HG02623 (cell line): ENCODE measurements around the gene LDLRAD3.
"Not testable (repeated sequence)": the region's sequence is repeated elsewhere in the genome, so short reads cannot be mapped to it uniquely, and the experiment has no call there.

Experiments used
- ATAC-seq: cut with Tn5 transposase; IDR thresholded peaks from one replicate; pipeline ENCODE4 v1.9.1; 2021; ENCODE audit warnings: moderate library complexity; ENCODE audit not compliant: unreplicated experiment

Gene LDLRAD3

DNA sequence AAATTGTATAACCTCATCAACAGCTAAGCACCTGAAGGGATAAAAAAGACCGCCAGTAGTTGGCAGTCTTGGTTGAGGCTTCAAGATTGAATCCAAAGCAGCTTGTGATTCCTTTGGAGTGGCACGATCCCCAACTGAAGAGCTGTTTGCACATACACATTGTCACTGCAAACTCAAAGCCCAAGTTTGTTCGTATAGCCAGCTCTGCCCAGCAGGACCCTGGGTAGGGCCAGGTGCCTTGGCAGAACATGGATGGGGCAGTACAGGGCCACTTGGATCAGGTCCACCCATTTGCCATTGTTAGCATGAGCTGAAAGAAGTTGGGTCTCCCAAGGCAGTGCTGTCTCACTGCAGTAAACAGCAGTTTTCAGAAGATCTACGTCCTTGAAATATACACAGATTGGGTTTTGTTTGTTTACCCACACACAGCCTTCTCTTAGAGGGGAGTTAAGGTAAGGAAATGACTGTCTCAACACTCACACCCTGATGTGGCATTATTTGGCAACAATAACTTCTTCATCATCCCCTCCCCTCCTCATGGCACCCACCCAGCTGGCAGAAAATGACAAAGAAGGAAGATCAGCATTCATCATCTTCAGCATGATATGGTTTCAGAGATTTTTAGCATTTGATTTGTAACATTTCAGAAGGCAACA lies 212.4 kb downstream of the LDLRAD3 start:
- no peak for ATAC-seq

DNA sequence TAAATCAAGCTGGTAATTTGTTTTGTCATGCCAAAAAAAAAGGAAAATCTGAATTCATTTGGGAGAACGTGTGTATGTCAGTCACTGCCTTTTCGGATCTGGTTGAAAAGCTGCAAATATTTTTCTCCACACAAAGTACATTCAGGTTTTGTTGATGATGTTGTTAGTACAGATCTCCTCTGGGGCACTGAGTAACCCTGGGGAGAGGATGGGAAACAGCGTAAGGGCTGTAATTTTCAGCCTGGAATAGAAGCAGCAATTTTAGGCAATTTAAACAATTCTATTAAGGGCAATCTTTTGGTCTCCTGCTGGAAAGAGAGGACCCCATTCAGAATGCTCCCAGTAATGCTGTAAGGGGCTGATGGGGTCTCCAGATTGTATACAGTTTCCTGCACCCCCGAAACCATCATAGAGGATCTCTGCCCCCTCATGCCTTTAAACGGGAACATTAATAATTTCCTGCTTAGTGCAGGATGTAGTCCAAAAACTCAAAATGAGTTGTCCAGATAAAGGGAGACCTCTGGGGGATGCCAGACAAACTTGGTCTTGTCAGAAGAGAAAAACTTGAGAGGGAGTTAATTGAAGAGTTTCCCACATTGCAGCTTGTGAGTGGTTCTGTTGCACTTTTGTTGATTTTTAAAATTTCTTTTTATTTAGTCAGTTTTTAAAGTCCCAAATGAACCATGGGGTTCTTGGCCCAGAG lies 213.1 kb downstream of the LDLRAD3 start:
- ATAC-seq = no peak

DNA sequence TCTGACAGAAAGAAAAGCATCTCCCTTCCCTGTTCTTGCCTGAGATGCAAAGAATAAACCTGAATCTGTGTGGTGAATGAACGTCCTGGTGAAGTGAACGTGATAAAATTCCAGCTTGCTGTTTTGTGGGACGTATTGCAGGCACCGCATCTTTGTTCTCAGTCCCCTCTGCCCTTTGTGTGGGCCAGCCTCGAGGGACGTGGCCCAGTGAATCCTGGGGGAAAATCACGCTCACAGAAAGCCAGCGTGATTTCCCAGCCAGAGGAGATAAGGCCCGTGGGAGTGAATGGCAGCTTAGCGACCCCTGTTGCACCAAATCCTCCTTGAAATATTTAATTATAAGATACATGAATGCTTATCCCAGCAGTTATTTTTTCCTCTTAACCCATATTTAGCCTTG lies 216.2 kb downstream of the LDLRAD3 start:
- no peak for ATAC-seq

DNA sequence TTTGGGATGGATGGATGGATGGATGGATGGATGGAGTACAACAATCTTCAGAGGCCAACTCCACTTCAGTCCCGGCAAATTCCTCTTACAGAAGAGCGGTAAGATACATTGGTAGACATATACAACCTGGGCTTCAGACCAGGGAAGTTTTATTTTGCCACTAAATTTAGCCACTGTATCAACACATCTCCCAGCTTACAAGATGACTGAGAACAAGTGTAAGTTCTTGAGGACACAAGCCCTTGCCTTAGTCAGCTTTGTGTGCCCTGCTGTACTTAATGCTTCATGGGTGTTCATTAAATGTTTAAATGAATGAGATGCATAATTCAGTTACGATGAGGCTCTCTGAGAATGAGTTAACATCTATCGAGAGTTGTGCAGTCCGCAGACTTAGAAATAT lies 217.7 kb downstream of the LDLRAD3 start:
- ATAC-seq = no peak

DNA sequence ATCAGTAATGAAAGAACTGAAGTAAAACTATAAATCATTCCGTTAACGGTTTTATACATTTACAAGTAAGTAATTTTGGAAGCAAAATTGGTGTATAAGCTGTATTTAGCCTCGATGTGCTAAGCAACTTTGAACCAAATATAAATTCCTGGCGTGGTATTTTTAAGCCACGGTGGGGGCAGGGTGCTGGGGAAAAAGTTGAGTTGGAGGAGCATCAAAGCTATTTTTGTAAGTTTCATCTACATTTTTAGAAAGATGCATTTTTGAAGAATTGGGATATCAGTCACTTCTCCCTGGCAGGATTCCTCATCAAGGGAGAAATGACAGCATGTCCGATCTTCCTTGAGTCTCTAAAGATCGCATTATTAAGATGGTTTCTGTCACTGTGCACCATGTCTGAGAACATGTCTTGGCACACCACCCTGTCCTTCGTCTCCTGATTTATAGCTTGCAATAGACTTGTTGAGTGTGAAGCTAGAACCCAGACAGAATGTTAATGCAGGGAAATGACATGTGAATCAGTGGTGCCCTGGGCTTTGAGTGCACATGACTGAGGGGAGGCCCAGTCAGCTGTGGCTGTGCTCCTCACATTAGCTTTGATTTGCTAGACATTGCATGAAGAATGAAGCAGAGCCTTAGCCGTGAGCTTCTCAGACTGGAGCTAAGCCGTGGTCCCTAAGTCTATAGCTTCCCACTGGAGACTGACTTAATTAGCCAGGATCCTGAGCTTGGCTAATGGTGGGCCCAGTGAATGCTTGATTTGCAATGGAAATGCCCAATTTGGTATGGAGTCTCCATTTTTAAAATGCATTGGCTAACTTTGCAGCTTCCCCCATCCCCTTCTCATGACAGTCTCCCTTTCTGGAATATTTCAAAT lies 218.4 kb downstream of the LDLRAD3 start:
- no peak for ATAC-seq

DNA sequence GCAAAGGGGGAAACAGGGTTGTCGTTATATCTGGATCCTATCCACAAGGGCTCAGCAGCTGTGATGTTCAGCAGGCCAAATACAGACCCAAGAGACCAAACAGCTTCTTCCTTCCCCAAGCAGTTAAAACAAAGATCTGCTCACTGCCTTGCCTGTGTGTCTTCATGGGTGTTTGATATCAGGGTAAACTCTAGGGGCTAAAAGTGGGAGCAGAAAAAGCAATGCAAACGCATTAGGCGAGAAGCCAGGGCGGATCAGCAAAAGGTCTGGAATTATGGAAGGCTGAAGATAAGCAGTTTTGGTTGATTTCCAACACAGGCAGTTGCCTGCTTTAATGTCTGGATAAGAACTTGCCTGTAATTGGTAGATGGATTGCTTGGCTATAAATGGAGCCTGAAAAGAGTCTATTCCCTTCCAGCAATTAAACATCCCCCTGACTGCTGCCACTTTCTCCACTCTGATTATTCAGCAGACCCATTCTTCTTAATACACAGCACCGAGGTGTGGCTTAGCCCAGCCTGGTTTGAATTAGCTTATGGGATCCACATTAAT lies 219.1 kb downstream of the LDLRAD3 start:
- no peak for ATAC-seq

DNA sequence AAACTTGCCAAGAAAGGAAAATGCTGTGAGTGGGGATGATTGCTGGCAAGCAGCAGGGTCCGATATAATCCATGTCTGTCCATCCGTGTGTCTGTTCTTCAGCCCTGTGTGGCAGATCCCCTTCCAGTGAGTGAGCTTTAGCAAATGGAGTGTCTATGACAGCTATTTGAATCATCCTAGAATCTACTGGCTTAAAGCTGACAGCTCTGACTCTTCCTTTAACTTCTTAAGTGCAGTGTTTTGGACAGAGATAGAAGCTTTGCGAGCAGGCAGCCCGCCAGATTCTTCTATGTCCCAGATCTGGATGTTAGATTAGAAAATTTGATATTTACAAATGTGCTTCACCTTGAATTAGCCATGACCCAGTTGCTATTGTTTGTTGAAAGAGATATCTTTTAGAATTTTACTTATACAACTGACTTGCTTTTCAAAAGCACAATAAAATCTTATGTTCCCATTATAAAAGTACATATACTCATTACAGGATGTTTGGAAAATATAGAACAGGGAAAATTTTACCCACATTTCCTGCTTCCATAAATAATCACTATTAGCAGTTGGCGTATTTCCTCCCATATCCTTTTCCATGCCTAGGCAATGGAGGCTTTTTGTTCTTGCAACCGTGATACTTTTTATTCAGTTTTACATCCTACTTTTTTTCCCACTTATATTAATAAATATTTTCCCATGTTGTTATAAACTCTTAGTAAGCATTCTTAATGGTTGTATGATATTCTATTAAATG lies 220.8 kb downstream of the LDLRAD3 start:
- no peak for ATAC-seq

DNA sequence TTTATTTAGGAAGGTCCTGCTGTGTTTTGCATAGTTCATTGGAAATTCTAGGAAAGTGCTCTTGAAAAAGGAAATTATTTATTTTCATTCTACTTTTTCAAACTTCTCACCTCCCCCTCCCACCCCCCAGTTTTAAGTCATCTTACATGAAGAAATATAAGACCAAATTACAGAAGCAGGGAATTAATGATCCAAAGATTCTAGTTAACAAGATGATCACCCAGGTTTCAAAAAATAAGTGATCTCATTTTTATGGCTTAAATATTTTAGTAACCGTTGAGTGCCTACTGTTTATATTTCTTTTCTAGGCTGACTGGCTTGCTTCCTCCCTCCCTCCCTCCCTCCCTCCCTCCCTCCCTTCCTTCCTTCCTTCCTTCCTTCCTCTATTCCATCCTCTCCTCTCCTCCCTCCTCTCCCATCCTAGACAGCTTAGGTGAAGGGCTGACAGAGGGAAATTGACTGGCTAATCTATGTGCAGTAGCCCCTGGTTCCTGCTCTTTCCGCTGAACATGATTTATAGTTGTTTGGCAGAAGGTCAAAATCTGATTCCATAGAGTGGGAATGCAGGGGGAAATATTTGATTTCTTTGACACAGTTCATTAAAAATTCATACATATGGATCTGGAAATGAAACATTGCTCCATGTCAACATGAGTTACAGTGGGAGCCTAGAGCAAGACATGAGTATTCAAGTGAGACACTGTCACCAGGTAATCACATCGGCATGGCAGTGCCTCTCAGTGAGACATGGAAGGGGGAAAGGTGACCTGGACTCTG lies 221.9 kb downstream of the LDLRAD3 start:
- ATAC-seq = no peak

DNA sequence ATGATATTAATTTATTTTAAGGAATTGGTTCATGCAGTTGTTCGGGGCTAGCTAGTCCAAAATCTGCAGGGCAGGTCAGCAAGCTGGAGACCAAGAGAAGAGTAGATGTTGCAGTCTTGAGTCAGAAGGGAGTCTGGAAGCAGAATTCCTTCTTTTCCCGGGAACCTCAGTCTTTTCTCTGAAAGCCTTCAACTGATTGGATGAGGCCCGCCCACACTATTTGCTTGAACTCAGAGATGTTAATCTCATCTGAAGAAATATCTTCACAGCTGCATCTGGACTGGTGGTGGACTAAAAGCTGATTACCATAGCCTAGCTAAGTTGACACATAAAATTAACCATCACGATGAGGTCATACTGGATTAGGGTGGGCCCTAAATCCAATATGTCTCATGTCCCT lies 223.2 kb downstream of the LDLRAD3 start:
- ATAC-seq = no peak

DNA sequence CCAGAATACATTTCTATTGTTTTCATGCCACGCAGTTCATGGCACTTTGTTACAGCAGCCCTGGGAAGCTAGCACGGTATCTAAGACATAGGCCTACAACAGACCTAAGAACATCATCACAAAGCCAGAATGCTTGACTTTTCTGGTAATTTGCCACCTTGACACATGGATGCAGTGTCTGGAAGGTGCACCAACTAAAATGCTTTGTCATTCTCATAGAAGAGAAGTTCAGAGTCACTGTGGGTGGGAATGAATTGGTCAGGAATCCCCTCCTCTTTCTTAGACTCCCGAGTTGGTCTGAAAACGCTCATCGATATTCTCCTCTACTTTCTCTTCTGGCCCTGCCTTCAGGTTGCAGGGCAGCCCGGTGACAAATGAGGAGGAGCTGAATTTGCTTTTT lies 223.9 kb downstream of the LDLRAD3 start:
- ATAC-seq = no peak

DNA sequence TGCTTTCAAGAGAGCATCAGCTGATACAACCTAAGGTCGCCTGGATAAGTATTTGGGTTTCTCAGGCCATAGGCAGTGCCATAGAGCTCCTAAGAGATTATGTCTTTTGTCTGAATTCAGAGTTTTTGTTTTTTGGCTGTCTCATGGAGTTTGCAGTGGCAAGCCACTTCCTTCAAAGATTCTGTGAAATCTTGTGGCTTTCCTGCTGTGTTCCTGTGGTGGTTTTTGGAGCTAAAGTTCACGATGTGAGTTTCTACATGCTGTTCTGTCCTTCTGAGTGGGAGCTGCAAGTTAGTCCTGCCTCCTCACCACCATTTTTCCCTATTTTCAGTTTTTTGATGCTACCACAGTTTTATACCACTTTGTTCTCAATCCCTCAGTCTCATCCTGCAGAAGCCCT lies 234.0 kb downstream of the LDLRAD3 start:
- ATAC-seq = no peak

DNA sequence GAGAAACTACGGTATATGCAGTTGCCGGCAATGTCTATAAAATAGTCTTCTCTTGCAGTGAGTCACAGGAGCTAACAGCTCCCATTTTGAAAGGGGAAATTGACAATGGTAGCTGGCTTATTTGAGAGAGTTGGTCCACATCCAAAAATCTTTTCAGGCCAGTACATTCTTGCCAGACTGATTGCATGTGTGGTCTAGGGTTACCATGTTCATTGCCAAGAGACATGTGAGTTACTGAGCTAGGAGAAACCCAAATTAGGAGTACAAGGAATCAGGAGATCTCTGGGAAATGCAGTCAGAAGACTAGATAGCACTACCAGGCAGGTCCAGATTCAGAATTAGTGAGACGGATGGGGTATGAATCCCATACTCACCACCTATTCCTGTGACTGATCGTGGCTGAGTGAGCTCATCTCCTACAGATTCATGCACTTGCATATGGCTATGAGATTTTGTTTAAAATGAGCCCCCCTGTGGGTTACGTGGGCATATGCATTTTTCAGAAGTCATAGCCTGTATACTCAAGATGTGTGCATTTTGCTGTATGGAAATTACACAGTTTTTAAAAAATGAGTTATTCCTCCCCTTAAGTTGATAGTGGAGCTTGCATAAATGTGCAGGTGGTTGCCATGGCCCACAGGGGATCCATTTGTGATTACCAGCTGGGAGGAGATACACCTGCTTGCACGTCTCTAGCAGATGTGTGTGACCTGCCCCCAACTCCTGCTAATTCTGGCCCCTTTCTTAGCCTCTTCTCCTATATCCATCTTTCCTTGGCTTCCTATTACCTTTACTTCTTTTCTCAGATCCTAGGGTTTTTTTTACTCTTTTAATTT lies 242.7 kb downstream of the LDLRAD3 start:
- no peak for ATAC-seq

DNA sequence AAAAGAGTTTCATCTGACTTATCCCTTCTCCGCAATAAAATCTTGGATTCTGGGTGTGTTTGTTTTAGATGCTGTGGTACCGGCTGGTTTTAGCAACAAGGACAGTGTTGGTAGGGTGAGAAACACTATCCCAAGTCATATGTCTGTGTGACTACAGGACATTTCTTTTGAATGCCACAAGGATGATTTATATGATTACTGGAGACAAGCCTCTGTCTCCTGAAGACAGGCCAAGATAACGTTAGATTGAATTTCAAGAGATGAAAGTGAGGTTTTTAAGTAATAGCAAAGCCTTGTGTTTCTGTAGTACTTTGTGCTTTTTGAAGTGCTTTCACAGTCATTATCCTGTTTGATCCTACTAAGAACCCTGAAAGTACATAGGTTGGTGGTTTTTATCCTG lies 243.8 kb downstream of the LDLRAD3 start:
- ATAC-seq = no peak

DNA sequence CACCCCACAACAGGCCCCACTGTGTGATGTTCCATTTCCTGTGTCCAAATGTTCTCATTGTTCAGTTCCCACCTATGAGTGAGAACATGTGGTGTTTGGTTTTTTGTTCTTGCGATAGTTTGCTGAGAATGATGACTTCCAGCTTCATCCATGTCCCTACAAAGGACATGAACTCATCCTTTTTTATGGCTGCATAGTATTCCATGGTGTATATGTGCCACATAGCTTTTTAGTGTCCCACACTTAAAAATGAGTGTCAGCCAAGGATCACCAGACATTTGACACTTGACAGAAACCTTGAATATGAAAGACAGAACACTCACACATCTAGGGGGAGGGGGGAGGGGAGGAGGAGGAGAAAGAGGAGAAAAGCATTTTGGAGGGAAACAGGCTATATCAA lies 245.9 kb downstream of the LDLRAD3 start:
- ATAC-seq = not testable (repeated sequence)

DNA sequence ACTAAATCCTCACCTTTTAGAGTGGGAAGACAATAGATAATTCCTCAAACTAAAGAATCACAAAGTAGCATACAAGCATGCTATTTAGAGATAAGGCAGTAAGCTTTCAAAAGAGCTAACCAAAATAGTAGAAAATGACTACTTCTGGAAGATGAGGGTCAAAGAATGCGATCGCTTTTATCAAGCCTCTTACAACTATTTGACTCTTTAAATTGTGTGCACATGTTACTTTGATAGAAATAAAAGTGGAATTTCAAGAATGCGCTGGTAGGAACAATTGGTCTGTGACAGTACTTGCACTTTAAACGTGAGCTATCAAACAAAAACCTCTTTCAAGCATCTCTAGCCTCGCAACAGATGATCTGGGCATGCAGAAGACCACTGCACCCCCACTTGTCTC lies 248.1 kb downstream of the LDLRAD3 start:
- no peak for ATAC-seq

DNA sequence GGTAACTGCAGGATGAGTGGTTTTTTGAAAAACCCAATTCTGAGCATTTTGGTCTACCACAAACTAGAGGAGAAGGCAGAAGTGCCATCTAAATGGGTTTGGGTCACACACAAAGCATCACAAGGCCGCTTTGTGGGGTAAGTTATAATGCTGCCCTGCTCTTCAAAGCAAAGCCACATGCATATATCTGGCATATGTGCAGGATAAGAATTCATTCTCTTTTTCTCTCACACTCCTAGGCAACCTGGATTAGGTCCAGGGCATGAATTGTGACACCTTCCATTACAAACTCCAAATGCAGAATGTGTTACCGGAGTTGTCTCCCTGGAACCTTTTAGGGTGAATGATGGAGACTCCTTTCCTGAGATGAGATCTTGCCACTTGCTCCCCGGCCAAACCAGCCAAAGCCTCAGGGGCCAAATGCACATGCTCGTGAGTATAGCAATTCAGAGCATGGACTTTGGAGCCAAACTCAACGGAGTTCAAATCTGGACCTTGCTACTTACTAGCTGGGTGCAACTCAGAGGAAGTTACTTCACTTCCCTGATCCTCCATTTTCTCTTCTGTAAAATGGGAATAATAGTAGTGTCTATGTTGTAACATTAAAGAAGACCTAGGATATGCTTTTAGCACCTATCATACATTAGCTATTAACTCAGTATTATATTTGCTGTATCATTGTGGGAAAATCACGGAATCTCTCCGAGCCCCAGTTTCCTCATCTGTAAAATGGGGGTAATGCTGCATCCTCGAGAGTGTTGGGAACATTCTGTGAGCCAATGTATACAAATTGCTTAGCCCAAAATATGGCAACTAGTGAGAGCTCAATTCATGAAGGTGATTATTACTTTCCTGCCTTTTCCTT lies 248.8 kb downstream of the LDLRAD3 start:
- ATAC-seq = no peak

DNA sequence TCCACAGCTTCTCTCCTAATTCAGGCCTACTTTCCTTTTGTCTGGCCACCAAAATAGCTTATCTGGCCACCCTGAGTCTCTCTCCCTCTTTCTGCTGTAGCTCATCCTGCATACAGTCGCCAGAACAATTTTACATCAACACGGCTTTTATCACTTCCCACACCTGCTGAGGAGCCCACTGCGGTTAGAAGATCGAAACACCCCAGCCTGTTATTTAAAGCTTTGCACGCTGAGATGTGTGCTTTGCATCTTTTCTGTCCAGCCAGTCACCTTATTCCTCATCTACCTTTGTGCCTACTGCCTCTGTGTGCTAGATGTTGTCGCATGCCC lies 249.4 kb downstream of the LDLRAD3 start:
- ATAC-seq = no peak

DNA sequence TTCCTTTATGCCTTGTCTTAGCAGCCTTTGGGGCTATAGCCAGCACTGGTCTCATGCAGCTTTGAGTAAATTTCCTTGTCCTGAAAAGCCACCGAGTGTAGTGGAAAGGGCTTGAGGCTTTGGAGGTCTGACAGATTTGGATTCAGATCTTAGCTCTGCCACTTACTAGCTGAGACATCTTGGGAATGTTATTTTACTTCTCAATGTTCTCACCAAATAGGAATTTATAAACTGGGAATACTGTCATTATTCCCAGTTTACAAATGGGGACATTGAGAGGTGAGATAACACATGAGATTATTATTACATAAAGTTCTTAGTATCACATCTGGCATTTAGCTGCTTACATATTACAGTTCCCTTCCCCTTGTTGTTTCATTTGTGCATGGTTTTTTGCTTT lies 249.9 kb downstream of the LDLRAD3 start:
- ATAC-seq = no peak
